ENCODE results near the gene PAK5.

- TF ChIP-seq CTCF (IDR thresholded peaks at IDR 0.05): no peak
- TF ChIP-seq POLR2A (IDR thresholded peaks at IDR 0.05): no peak
Measured at GRCh38 chr20:9686866-9687265, 152.0 kb downstream of the PAK5 start.

All from esophagus squamous epithelium (tissue), 4 donors.